ENCODE measurements around the gene CEMP1. TPM values are rescaled to one million over a fixed set of nuclear protein-coding genes. Genes with fewer than 3 reads are reported as not detected.

Gene CEMP1
- total RNA-seq, 1 experiment from 2014 or later: not detected

- Histone ChIP-seq H3K4me1 (peaks cover 28% of the 10 kb centered on the region), H3K9me3 (replicated peaks) (no peaks in the 10 kb centered on the region), H3K27me3 (no peaks in the 10 kb centered on the region), H3K4me3 (no peak overlapping the region), H3K36me3 (no peaks in the 10 kb centered on the region), H3K27ac (no peak overlapping the region)
- DNase-seq: no peak
Measured at GRCh38 chr16:2505695-2506094, 25.5 kb downstream of the CEMP1 start.

GRCh38 chr16:2501946-2502895, 29.0 kb downstream of the CEMP1 start:
- Histone ChIP-seq H3K27ac (no peak overlapping the region), H3K4me3 (no peak overlapping the region), H3K4me1 (peaks cover 34% of the 10 kb centered on the region), H3K36me3 (no peaks in the 10 kb centered on the region), H3K9me3 (replicated peaks) (no peaks in the 10 kb centered on the region), H3K27me3 (no peaks in the 10 kb centered on the region)
- DNase-seq: no peak

- Histone ChIP-seq H3K27me3 (no peaks in the 10 kb centered on the region), H3K4me3 (peak overlapping the region; percentile 25), H3K9me3 (replicated peaks) (no peaks in the 10 kb centered on the region), H3K27ac (no peak overlapping the region), H3K4me1 (peaks cover 32% of the 10 kb centered on the region), H3K36me3 (no peaks in the 10 kb centered on the region)
- peak; percentile 84 to 90 for DNase-seq
Measured at GRCh38 chr16:2500918-2501750, 30.1 kb downstream of the CEMP1 start.

DNA sequence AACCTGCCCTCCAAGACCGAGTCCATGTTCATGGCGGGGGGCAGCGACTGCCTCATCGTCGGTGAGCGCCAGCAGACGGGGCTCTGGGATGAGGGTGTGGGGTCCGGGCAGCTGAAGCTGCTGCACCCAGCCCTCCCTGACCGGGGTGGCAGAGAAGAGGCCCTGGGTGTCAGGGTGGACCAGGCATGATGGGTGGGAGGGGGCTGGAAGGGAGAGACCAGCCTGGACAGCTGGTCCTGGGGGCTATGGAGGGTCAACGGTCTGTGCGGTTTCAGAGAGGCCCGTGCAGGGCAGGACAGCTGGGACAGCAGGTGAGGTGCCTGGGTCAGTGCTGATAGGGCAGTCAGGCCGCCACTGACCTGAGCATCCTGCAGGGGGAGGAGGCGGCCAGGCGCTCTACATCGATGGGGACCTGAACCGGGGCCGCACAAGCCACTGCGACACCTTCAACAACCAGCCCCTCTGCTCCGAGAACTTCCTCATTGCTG, 30.7 kb downstream of the CEMP1 start:
- H3K4me3 ChIP-seq: no peak overlapping the region
- H3K9me3 ChIP-seq (replicated peaks): no peaks in the 10 kb centered on the region
- H3K36me3 ChIP-seq: no peaks in the 10 kb centered on the region
- no peak overlapping the region for H3K27ac ChIP-seq
- DNase-seq: no peak
- H3K4me1 ChIP-seq: peaks cover 32% of the 10 kb centered on the region
- H3K27me3 ChIP-seq: no peaks in the 10 kb centered on the region

GRCh38 chr16:2499890-2500429, 31.2 kb downstream of the CEMP1 start:
- DNase-seq: no peak
- Histone ChIP-seq H3K27me3 (no peaks in the 10 kb centered on the region), H3K4me3 (no peak overlapping the region), H3K9me3 (replicated peaks) (no peaks in the 10 kb centered on the region), H3K4me1 (peaks cover 32% of the 10 kb centered on the region), H3K27ac (no peak overlapping the region), H3K36me3 (no peaks in the 10 kb centered on the region)

DNA sequence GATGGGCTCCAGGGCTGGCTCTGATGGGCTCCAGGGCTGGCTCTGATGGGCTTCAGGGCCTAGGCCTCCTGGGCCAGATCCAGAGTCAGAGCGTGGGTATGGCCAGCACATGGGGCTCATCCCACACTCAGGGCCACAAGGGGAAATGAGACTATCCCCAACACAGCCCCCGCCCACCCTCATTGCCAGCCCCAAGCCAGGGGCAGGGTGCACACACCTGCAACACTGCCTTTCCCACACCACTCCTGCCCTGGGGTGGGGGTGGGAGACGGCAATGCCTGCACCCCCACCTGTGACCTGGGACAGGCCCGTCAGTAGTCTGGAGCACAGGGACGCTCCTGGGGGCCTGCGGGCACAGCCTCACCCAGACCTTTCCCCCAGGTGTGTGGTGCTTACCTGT, 31.8 kb downstream of the CEMP1 start:
- Histone ChIP-seq H3K27me3 (no peaks in the 10 kb centered on the region), H3K4me1 (peaks cover 32% of the 10 kb centered on the region), H3K36me3 (no peaks in the 10 kb centered on the region), H3K27ac (no peak overlapping the region), H3K9me3 (replicated peaks) (no peaks in the 10 kb centered on the region), H3K4me3 (no peak overlapping the region)
- DNase-seq: no peak

- Histone ChIP-seq H3K4me1 (peaks cover 32% of the 10 kb centered on the region), H3K4me3 (no peak overlapping the region), H3K36me3 (no peaks in the 10 kb centered on the region), H3K27me3 (no peaks in the 10 kb centered on the region), H3K9me3 (replicated peaks) (no peaks in the 10 kb centered on the region), H3K27ac (no peak overlapping the region)
- DNase-seq: no peak
Measured at GRCh38 chr16:2498531-2499253, 32.5 kb downstream of the CEMP1 start.

DNA sequence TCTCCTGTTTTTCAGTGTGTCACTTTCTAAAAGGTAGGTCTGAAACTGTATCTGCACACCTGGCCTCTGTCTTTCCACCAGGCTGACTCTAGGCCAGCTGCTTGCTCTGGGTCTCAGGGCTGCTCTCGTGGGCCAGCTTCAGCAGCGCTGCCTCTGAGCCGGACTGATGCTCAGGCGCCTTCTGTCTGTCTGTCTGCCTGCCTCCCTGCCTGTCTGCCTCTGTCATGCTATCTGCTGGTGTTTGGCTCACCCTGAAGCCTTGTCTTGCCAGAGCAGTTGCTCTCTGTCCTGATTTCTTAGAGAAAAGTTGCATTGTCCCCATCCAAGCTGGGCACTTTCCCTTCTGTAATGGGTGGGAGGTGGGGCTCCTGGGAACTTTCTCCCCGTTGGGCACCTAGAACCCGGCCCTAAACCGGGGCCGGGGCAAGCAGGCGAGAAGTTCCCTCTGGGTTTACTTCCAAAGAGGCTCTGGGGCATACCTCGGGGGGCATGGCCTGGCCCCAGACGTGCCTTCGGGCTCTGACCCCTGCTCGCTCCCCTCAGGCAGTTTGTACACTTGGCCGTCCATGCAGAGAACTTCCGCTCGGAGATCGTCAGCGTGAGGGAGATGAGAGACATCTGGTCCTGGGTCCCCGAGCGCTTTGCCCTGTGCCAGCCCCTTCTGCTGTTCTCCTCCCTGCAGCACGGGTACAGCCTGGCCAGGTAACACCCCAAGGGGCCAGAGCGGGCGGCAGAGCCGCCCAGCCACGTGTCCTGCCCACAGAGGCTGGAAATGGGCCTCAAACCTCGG, 33.3 kb downstream of the CEMP1 start:
- Histone ChIP-seq H3K27me3 (no peaks in the 10 kb centered on the region), H3K36me3 (no peaks in the 10 kb centered on the region), H3K9me3 (replicated peaks) (no peaks in the 10 kb centered on the region), H3K4me3 (no peak overlapping the region), H3K4me1 (peaks cover 28% of the 10 kb centered on the region), H3K27ac (peak overlapping the region; percentile 42)
- DNase-seq: no peak

DNA sequence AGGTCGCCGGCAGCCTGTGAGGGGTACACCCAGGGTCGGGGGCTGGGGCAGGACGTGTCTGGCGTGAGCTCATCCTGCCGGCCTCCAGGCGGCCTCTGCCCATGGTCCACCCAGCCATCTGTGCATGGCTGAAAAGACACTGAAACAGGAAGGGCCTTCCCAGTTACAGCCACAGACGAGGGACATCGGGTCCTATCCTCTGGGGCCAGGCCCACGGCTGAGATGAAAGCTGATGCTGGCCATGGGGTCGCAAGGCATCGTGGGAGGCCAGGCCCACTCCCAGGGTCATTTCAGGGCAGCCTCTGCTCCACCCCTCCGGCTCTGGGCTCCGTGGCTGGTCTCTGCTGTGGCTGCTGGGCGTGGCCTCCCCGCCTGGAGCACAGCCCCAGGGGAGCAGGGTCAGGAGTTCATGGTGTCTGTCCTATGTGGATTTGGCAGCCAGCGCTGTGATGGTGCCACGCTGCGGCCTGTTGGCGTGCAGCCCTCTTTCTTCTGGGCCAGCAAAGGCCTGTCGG, 34.0 kb downstream of the CEMP1 start:
- peak overlapping the region; percentile 42 for H3K27ac ChIP-seq
- H3K4me3 ChIP-seq: no peak overlapping the region
- H3K27me3 ChIP-seq: no peaks in the 10 kb centered on the region
- H3K9me3 ChIP-seq (replicated peaks): no peaks in the 10 kb centered on the region
- peak; percentile 83 to 85 for DNase-seq
- H3K4me1 ChIP-seq: peaks cover 23% of the 10 kb centered on the region
- H3K36me3 ChIP-seq: no peaks in the 10 kb centered on the region

- DNase-seq: no peak
- H3K4me1 ChIP-seq: peaks cover 16% of the 10 kb centered on the region
- H3K27me3 ChIP-seq: no peaks in the 10 kb centered on the region
- no peaks in the 10 kb centered on the region for H3K36me3 ChIP-seq
- H3K4me3 ChIP-seq: no peak overlapping the region
- H3K27ac ChIP-seq: peak overlapping the region; percentile 42
- no peaks in the 10 kb centered on the region for H3K9me3 ChIP-seq (replicated peaks)
Measured at GRCh38 chr16:2496223-2497115, 34.7 kb downstream of the CEMP1 start.

DNA sequence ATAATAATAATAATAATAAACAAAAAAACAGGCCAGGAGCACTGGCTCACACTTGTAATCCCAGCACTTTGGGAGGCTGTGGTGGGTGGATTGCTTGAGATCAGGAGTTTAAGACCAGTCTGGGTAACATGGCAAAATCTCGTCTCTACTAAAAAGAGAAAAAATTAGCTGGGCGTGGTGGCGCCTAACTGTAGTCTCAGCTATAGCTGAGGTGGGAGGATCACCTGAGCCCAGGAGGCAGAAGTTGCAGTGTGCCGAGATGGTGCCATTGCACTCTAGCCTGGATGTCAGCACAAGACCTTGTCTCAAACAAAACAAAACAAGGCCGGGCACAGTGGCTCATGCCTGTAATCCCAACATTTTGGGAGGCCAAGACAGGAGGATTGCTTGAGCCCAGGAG, 36.2 kb downstream of the CEMP1 start:
- no peak overlapping the region for H3K27ac ChIP-seq
- H3K36me3 ChIP-seq: no peaks in the 10 kb centered on the region
- no peak for DNase-seq
- no peak overlapping the region for H3K4me3 ChIP-seq
- H3K9me3 ChIP-seq (replicated peaks): no peaks in the 10 kb centered on the region
- H3K27me3 ChIP-seq: no peaks in the 10 kb centered on the region
- peaks cover 27% of the 10 kb centered on the region for H3K4me1 ChIP-seq

- Histone ChIP-seq H3K9me3 (replicated peaks) (no peaks in the 10 kb centered on the region), H3K4me3 (no peak overlapping the region), H3K36me3 (no peaks in the 10 kb centered on the region), H3K27ac (no peak overlapping the region), H3K27me3 (no peaks in the 10 kb centered on the region), H3K4me1 (peaks cover 31% of the 10 kb centered on the region)
- no peak for DNase-seq
Measured at GRCh38 chr16:2494616-2495015, 36.6 kb downstream of the CEMP1 start.

DNA sequence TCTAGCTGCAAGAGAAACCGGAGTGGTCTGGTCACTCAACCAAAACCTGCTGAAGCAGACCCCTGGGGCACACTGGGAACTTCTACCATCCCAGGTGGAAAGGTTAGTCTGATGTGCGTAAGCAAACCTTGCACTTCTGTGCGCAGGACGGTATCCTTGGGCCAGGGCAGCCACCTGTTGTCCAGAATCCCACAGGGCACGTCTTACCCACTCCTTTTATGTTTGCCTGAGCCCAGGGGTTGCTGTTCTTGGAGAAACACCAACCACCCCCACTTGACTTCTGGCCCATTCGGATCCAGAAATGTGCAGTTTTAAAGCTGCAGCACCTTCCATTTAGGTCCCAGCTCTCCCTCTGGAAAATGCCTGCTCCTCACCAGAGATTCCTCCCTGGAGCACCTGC, 37.6 kb downstream of the CEMP1 start:
- Histone ChIP-seq H3K4me3 (no peak overlapping the region), H3K4me1 (peaks cover 31% of the 10 kb centered on the region), H3K36me3 (no peaks in the 10 kb centered on the region), H3K9me3 (replicated peaks) (no peaks in the 10 kb centered on the region), H3K27me3 (no peaks in the 10 kb centered on the region), H3K27ac (no peak overlapping the region)
- no peak for DNase-seq
